PFSK-1 (cell line): ENCODE data around the gene DENND1B.

ENCODE experiments used
- POLR2AphosphoS5 ChIP-seq: IDR thresholded peaks from 2 replicates; pipeline ENCODE4 v1.6.1; 2012; ENCODE audit warnings: low read depth, mild to moderate bottlenecking, control low read depth, low read length, moderate library complexity
- SIN3A ChIP-seq: IDR thresholded peaks from 2 replicates; pipeline ENCODE4 v1.6.1; 2012; ENCODE audit warnings: mild to moderate bottlenecking, low read length, moderate library complexity, borderline replicate concordance; ENCODE audit not compliant: insufficient read depth

GRCh38 chr1:197807739-197808453 lies 32.6 kb upstream of the DENND1B start:
- TF ChIP-seq SIN3A (no peak), POLR2AphosphoS5 (no peak)
